D721Med (cell line): ENCODE results near the gene RFX1.
"Not testable (repeated sequence)": the region's sequence is repeated elsewhere in the genome, so short reads cannot be mapped to it uniquely, and the experiment has no call there.

Experiments
- DNase-seq: peaks from one replicate; pipeline ENCODE4 v3.0.0; 2011; ENCODE audit warnings: low spot score; ENCODE audit not compliant: insufficient read length
- FAIRE-seq: peaks from 2 replicates; lab custom pipeline; 2011; peaks lifted over from hg19 to GRCh38; lab: Jason Lieb, UNC
- CTCF ChIP-seq: IDR thresholded peaks from 2 replicates; pipeline ENCODE4 v1.5.1; 2012; ENCODE audit warnings: mild to moderate bottlenecking, control low read depth; ENCODE audit not compliant: insufficient read depth; ENCODE audit errors: missing control alignments

Gene RFX1

GRCh38 chr19:13968383-13968935 lies 37.7 kb downstream of the RFX1 start:
- DNase-seq, result no peak
- no peak for TF ChIP-seq CTCF
- no peak for FAIRE-seq

- not testable (repeated sequence) for FAIRE-seq, DNase-seq
Measured at GRCh38 chr19:13967206-13967605, 38.9 kb downstream of the RFX1 start.

- FAIRE-seq, result no peak
Measured at GRCh38 chr19:13966684-13967128, 39.4 kb downstream of the RFX1 start.

GRCh38 chr19:13965926-13966683 lies 40.0 kb downstream of the RFX1 start:
- no peak for FAIRE-seq
- no peak for DNase-seq
- no peak for TF ChIP-seq CTCF

More at GRCh38 chr19:13966684-13967128, 39.4 kb downstream of the RFX1 start:
- TF ChIP-seq CTCF, result no peak
- no peak for DNase-seq

- DNase-seq, result no peak
- no peak for TF ChIP-seq CTCF
- no peak for FAIRE-seq
Measured at GRCh38 chr19:13965377-13965896, 40.7 kb downstream of the RFX1 start.

GRCh38 chr19:13964776-13965175 lies 41.3 kb downstream of the RFX1 start:
- no peak for TF ChIP-seq CTCF
- FAIRE-seq, result no peak
- DNase-seq, result no peak

GRCh38 chr19:13963603-13964105 lies 42.5 kb downstream of the RFX1 start:
- TF ChIP-seq CTCF, result no peak
- FAIRE-seq, result no peak
- no peak for DNase-seq
